Astrocyte (in vitro differentiated cells and primary cell): ENCODE data around the gene COX8C. TPM values are rescaled to one million over a fixed set of nuclear protein-coding genes. Genes with fewer than 3 reads are reported as not detected.
"Not testable (repeated sequence)": the region's sequence is repeated elsewhere in the genome, so short reads cannot be mapped to it uniquely, and the experiment has no call there.

Experiments
- DNase-seq: peaks from one replicate; pipeline ENCODE4 v3.0.0-alpha.2; 2010; ENCODE audit warnings: low read depth
- FAIRE-seq: peaks from 2 replicates; lab custom pipeline; 2011; peaks lifted over from hg19 to GRCh38; lab: Jason Lieb, UNC
- H2AFZ ChIP-seq: 2 replicates; pipeline ENCODE4 v1.6.0; 2012; ENCODE audit warnings: low read depth, low read length, inconsistent platforms
- H3K27ac ChIP-seq: 2 replicates; pipeline ENCODE4 v1.5.1; 2011; ENCODE audit warnings: low read depth, low read length, inconsistent platforms
- H3K27me3 ChIP-seq: 2 replicates; pipeline ENCODE4 v1.6.0; 2011; ENCODE audit warnings: low read length, inconsistent platforms; ENCODE audit not compliant: insufficient read depth
- H3K36me3 ChIP-seq: 2 replicates; pipeline ENCODE4 v1.5.1; 2011; ENCODE audit warnings: low read length, inconsistent platforms; ENCODE audit not compliant: insufficient read depth
- H3K4me1 ChIP-seq: 2 replicates; pipeline ENCODE4 v1.5.1; 2011; ENCODE audit warnings: low read length, inconsistent platforms; ENCODE audit not compliant: insufficient read depth
- H3K4me2 ChIP-seq: 2 replicates; pipeline ENCODE4 v1.6.0; 2012; ENCODE audit warnings: low read length, inconsistent platforms
- H3K4me3 ChIP-seq: 2 replicates; pipeline ENCODE4 v1.5.1; 2011; ENCODE audit warnings: low read depth, mild to moderate bottlenecking, low read length, inconsistent platforms; ENCODE audit not compliant: insufficient read depth
- H3K79me2 ChIP-seq: 2 replicates; pipeline ENCODE4 v1.6.0; 2012; ENCODE audit warnings: mild to moderate bottlenecking, low read length, inconsistent platforms; ENCODE audit not compliant: insufficient read depth
- H3K9ac ChIP-seq: 2 replicates; pipeline ENCODE4 v1.6.0; 2012; ENCODE audit warnings: mild to moderate bottlenecking, low read length, inconsistent platforms
- H3K9me3 ChIP-seq: 2 replicates; pipeline ENCODE4 v1.5.1; 2012; ENCODE audit warnings: low read depth, mild to moderate bottlenecking, low read length, inconsistent platforms; ENCODE audit not compliant: insufficient read depth
- H4K20me1 ChIP-seq: 2 replicates; pipeline ENCODE4 v1.6.0; 2012; ENCODE audit warnings: low read length, inconsistent platforms; ENCODE audit not compliant: insufficient read depth
- H3K27ac Mint-ChIP-seq: one replicate; pipeline ENCODE4 v1.8.0; 2021; ENCODE audit warnings: mild to moderate bottlenecking, mixed read lengths; ENCODE audit not compliant: unreplicated experiment
- H3K27me3 Mint-ChIP-seq: one replicate; pipeline ENCODE4 v1.8.0; 2021; ENCODE audit warnings: low read depth, mixed read lengths; ENCODE audit not compliant: unreplicated experiment
- H3K36me3 Mint-ChIP-seq: one replicate; pipeline ENCODE4 v1.8.0; 2021; ENCODE audit warnings: low read depth, mixed read lengths; ENCODE audit not compliant: unreplicated experiment
- H3K4me1 Mint-ChIP-seq: one replicate; pipeline ENCODE4 v1.8.0; 2021; ENCODE audit warnings: low read depth, mixed read lengths; ENCODE audit not compliant: unreplicated experiment
- H3K4me3 Mint-ChIP-seq: one replicate; pipeline ENCODE4 v1.8.0; 2021; ENCODE audit warnings: mild to moderate bottlenecking, moderate library complexity, mixed read lengths; ENCODE audit not compliant: unreplicated experiment
- H3K9me3 Mint-ChIP-seq: one replicate; pipeline ENCODE4 v1.8.0; 2021; ENCODE audit warnings: mild to moderate bottlenecking, mixed read lengths; ENCODE audit not compliant: unreplicated experiment
- EZH2 ChIP-seq: IDR thresholded peaks from 2 replicates; pipeline ENCODE4 v1.6.1; 2012; ENCODE audit warnings: mild to moderate bottlenecking, low read length, inconsistent platforms; ENCODE audit not compliant: insufficient read depth
- total RNA-seq: library from RNA; stranded (reverse); gene quantifications from 2 replicates; pipeline ENCODE4 v1.2.1, GENCODE V29; 2021
- TF ChIP-seq, protein P1 (sequence below): IDR thresholded peaks from 2 replicates; pipeline ENCODE4 v1.5.1; 2011; ENCODE audit warnings: low read depth, mild to moderate bottlenecking, inconsistent platforms, low read length, moderate library complexity; ENCODE audit not compliant: insufficient read depth

The COX8C gene
- total RNA-seq, 1 donor from 2014 or later: not detected

DNA sequence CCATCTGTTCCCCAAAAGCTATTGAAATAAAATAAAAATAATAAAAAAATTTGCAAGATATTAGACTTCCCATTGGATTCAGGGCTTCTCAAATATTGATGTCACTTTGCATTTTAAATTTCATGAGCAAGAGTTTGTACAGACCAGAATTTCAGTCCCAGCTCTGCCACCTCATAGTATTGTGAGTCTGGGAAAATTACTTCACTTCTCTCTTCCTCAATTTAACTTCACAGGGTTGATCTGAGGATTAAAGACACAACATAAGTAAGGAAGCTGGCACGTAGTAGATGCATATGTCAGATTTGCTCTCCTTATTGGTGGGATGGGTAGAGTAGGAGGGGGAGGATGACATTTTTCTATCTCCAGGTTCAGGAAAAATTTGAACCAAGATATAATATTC is 32.8 kb downstream of the COX8C start:
- H3K4me1 ChIP-seq: no peaks in the 10 kb centered on the region
- no peak overlapping the region for H3K4me3 ChIP-seq

DNA sequence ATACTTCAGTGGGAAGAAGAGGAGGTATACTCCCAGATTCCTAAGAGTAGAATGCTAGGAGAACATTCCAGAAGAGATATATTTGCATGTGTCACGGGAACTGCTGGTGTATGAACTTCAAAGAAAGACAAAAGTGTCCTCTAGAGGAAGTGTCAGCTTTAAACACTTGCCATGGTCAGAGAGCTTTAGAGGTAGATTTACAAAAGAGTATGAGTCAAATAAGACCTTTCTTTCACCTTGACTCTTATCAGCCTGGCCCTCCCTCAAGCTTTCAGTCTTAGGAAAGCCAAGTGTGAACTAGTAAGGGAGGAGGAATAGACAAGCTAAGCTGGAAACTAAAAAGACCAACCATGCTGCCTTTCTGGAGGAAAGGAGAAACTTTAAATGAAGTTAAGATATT is 34.7 kb downstream of the COX8C start:
- Histone ChIP-seq H3K27me3 (no peaks in the 10 kb centered on the region), H3K4me1 (no peaks in the 10 kb centered on the region), H3K27ac (no peak overlapping the region), H3K9ac (no peak overlapping the region), H2AFZ (no peak overlapping the region), H3K79me2 (no peaks in the 10 kb centered on the region), H3K36me3 (no peaks in the 10 kb centered on the region), H3K9me3 (no peaks in the 10 kb centered on the region), H4K20me1 (no peaks in the 10 kb centered on the region), H3K4me3 (no peak overlapping the region), H3K4me2 (no peak overlapping the region)
- peaks cover 1% of the 10 kb centered on the region for H3K9me3 Mint-ChIP-seq
- no peak overlapping the region for H3K27ac Mint-ChIP-seq
- TF ChIP-seq, protein P1, sequence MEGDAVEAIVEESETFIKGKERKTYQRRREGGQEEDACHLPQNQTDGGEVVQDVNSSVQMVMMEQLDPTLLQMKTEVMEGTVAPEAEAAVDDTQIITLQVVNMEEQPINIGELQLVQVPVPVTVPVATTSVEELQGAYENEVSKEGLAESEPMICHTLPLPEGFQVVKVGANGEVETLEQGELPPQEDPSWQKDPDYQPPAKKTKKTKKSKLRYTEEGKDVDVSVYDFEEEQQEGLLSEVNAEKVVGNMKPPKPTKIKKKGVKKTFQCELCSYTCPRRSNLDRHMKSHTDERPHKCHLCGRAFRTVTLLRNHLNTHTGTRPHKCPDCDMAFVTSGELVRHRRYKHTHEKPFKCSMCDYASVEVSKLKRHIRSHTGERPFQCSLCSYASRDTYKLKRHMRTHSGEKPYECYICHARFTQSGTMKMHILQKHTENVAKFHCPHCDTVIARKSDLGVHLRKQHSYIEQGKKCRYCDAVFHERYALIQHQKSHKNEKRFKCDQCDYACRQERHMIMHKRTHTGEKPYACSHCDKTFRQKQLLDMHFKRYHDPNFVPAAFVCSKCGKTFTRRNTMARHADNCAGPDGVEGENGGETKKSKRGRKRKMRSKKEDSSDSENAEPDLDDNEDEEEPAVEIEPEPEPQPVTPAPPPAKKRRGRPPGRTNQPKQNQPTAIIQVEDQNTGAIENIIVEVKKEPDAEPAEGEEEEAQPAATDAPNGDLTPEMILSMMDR: no peak
- no peak for TF ChIP-seq EZH2
- FAIRE-seq: no peak
- H3K4me3 Mint-ChIP-seq: no peak overlapping the region
- no peak for DNase-seq
- no peaks in the 10 kb centered on the region for H3K27me3 Mint-ChIP-seq
- H3K4me1 Mint-ChIP-seq: peaks cover 3% of the 10 kb centered on the region
- no peaks in the 10 kb centered on the region for H3K36me3 Mint-ChIP-seq

More for the DNA sequence above, 32.8 kb downstream of the COX8C start:
- no peak overlapping the region for H2AFZ ChIP-seq
- H3K79me2 ChIP-seq: no peaks in the 10 kb centered on the region
- Mint-ChIP-seq H3K27ac (no peak overlapping the region), H3K36me3 (no peaks in the 10 kb centered on the region), H3K9me3 (peaks cover 1% of the 10 kb centered on the region), H3K4me1 (peaks cover 3% of the 10 kb centered on the region), H3K4me3 (no peak overlapping the region), H3K27me3 (no peaks in the 10 kb centered on the region)
- H3K36me3 ChIP-seq: no peaks in the 10 kb centered on the region
- no peak overlapping the region for H3K27ac ChIP-seq
- no peaks in the 10 kb centered on the region for H3K9me3 ChIP-seq
- H3K9ac ChIP-seq: no peak overlapping the region
- DNase-seq: no peak
- no peak overlapping the region for H3K4me2 ChIP-seq
- FAIRE-seq: no peak
- H4K20me1 ChIP-seq: no peaks in the 10 kb centered on the region
- no peaks in the 10 kb centered on the region for H3K27me3 ChIP-seq
- TF ChIP-seq EZH2: no peak
- TF ChIP-seq, protein P1: no peak

DNA sequence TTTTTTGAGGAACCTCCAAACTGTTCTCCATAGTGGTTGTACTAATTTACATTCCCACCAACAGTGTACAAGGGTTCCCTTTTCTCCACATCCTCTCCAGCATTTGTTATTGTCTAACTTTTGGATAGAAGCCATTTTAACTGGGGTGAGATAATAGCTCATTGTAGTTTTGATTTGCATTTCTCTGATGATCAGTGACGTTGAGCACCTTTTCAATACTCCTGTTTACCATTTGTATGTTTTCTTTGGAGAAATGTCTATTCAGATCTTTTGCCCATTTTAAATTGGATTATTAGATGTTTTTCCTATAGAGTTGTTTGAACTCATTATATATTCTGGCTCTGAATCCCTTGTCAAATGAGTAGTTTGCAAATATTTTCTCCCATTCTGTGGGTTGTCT is 37.3 kb downstream of the COX8C start:
- H3K27me3 ChIP-seq, H3K36me3 ChIP-seq, H3K4me2 ChIP-seq, H3K9me3 Mint-ChIP-seq, H4K20me1 ChIP-seq, H3K79me2 ChIP-seq, DNase-seq, H3K36me3 Mint-ChIP-seq, H3K27me3 Mint-ChIP-seq, H3K27ac Mint-ChIP-seq, H2AFZ ChIP-seq, H3K4me3 ChIP-seq, H3K9me3 ChIP-seq, H3K27ac ChIP-seq, H3K9ac ChIP-seq, H3K4me3 Mint-ChIP-seq, H3K4me1 Mint-ChIP-seq, FAIRE-seq, H3K4me1 ChIP-seq: not testable (repeated sequence)
